Uterus (tissue), 2 donors: ENCODE measurements around the gene LRRC8C.

Experiments used
- POLR2A ChIP-seq, 2 donors: fragments of 450-650 bp; IDR thresholded peaks; one replicate each; pipeline ENCODE4 v1.6.1; 2016; ENCODE audit warnings: antibody characterized with exemption in 2 of 2, mild to moderate bottlenecking in 1 of 2, moderate library complexity in 1 of 2
- TF ChIP-seq, protein P1 (sequence below), 4 experiments: fragments of 200-600 bp in 2 of 4; fragments of 450-650 bp in 2 of 4; sonication (generic) in 2 of 4; IDR thresholded peaks; one replicate each; pipeline ENCODE4 v1.5.1; 2016 to 2019; ENCODE audit warnings: antibody characterized with exemption in 4 of 4, mild to moderate bottlenecking in 2 of 4, moderate library complexity in 1 of 4

DNA sequence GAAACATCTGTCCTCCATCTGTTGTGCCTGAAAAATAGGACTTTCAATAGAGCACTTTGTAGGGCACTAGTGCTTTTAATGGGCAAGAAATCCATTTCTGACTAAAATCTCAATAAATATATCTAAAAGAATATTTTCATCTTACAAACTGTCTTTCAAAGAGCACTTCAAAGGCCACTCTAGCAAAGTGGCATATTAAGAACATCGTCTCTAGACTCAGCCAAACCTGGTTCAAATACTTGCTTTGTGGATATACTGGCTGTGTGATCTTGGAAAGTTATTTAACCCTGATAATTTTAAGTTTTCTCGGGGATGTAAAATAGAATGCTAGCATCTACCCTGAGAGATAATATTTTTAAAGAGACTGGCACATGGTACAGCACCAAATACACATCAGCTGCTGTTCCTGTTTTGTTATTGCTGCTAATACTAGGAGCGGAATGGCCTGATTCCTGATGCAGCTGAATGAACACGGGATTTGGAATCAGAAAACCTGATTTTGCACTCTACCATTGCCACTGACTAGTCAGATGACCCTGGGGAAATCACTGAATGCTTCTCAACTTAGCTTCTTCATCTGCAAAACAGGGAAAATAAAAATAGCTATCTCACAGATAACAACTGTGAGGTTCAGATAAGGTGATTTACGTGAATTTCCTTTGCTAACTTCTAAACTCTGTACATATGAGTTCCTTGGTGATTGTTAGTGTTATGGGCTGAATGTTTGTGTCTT lies 25.2 kb upstream of the LRRC8C start:
- TF ChIP-seq, protein P1, sequence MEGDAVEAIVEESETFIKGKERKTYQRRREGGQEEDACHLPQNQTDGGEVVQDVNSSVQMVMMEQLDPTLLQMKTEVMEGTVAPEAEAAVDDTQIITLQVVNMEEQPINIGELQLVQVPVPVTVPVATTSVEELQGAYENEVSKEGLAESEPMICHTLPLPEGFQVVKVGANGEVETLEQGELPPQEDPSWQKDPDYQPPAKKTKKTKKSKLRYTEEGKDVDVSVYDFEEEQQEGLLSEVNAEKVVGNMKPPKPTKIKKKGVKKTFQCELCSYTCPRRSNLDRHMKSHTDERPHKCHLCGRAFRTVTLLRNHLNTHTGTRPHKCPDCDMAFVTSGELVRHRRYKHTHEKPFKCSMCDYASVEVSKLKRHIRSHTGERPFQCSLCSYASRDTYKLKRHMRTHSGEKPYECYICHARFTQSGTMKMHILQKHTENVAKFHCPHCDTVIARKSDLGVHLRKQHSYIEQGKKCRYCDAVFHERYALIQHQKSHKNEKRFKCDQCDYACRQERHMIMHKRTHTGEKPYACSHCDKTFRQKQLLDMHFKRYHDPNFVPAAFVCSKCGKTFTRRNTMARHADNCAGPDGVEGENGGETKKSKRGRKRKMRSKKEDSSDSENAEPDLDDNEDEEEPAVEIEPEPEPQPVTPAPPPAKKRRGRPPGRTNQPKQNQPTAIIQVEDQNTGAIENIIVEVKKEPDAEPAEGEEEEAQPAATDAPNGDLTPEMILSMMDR (IDR thresholded peaks at IDR 0.05), result no peak
- TF ChIP-seq POLR2A (IDR thresholded peaks at IDR 0.05), result no peak
